NCI-H2171 treated with DMSO at 0.1 percent for 48 hours (cell line): ENCODE measurements around the gene NAPA.
A peak's percentile ranks its signal among the peaks of the same experiment; 100 is the strongest.

Source experiments
- DNase-seq: peaks from one replicate; lab custom pipeline; 2025; lab: John Stamatoyannopoulos, UW

Gene NAPA

DNA sequence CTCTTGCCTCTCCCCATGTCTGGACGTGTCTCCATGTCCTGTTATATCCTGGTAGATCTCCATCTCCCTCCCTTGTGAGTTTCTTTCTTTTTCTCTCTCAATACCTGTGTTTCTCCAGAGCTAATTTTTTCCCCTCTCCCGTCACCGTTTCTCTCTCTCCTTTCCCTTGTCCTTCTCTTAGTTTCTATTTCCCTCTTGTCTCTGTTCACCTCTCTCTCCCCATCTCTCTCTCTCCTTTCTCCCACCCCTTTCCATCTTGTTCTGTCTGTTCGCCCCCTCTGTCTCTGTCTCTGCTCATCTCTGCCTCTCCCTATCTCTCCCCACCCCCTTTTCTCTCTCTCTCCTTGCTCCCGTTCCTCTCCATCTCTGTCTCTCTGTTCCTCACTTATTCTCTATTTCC, 56.2 kb downstream of the NAPA start:
- no peak for DNase-seq

DNA sequence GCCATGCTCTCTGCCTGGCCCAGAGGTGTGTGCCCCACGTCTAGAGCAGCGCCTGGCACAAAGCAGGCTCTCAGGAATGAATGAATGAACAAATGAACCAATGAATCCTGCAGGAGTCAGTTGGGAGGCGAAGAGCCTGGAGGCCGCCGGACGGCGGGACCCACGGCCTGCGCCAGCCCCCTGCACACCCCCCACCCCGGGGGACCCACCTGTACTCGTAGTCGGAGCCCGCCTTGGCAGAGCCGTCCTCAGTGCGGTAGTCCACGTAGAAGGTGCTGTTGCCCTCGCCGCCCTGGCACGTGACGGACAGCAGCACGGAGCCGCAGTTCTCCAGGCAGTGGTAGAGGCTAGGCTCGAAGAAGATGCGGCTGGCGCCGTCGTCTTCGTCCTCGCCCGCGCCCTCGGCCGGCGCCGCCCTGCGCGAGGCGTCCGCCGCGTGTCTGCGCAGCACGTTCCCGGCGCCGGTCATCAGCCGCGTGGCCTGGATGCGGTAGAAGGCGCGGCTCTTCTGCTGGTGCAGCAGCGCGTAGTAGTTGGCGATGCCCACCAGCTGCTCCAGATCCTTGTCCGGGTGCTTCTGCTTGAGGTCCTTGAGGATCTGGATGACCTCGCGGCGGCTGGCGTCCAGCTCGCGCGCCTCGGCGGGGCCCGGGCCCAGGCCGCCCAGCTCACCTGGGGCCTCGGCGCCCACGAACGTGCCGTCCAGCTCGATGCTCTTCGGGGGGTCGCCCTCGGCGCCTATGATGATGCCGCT, 58.0 kb downstream of the NAPA start:
- no peak for DNase-seq

DNA sequence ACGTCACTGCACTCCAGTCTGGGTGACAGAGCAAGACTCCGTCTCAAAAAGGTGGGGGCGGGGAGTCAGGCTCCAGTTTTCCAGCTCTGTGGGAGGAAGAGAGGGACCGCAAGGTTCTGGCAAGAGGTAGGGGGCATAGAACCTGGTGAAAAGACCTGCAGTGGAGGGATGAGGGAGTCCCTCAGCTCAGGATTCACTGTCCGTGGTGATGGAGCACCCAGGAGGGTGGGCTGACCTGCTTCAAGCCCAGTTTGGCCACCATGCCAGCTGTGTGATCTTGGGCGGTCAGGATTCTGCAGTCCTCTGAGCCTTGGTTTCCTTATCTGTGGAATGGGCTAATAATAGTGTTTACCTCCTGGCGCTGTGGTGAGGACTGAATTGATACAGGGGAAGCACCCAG, 64.4 kb downstream of the NAPA start:
- DNase-seq: no peak

DNA sequence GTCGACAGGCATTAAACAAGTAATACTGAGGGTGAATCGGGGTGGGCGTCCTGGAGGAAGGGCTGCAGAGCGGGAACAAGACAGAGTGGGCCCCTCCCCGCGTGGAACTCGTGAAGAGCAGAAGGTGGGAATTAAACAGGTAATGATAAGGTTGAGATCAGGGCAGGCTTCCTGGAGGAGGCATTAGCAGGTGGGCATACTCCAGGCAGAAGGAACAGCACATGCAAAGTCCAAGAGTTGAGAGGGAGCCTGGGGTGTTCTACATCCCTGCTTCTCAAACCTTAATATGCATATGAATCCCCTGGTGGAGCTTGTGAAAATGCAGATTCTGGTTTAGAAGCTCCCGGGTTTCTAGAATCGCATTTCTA, 66.5 kb downstream of the NAPA start:
- DNase-seq: no peak

DNA sequence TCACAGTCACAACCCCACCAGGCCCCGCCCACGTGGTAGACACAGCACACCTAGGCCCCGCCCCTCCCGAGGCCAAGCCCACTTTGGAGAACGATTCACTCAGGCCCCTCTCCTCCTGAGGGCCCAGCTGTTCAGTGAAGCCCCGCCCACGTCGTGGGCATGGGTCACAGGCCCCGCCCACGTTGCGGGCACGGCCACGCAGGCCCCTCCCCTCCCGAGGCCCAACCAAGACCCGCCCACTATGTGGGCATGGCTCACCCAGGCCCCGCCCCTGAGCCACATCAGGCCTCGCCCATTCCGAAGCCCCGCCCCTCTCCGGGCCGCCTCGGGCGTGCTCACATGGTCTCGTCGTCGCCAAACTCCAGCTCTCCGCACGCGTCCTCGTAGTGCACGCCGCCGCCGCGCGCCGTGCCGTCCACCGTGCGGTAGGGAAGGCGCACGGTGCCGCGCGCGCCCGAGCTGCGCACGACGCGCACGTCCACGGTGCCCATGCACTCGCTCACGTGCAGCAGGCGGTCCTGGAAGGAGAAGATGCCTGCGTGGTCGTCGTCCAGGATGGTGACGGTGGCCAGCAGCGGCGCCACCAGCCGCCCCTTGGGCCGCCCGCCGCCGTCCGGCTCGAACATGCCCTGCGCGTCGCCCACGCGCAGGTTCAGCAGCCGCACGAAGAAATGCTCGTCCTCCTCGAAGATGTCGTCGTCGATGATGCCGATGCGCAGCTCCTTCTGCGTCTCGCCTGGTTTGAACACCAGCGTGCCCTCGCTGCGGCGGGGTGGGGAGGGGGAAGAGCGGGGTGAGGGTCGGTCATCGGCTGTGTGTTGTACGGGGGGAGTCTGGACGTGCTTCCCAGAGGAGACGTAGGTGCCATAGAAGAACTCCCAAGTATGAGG, 67.1 kb downstream of the NAPA start:
- DNase-seq: no peak

DNA sequence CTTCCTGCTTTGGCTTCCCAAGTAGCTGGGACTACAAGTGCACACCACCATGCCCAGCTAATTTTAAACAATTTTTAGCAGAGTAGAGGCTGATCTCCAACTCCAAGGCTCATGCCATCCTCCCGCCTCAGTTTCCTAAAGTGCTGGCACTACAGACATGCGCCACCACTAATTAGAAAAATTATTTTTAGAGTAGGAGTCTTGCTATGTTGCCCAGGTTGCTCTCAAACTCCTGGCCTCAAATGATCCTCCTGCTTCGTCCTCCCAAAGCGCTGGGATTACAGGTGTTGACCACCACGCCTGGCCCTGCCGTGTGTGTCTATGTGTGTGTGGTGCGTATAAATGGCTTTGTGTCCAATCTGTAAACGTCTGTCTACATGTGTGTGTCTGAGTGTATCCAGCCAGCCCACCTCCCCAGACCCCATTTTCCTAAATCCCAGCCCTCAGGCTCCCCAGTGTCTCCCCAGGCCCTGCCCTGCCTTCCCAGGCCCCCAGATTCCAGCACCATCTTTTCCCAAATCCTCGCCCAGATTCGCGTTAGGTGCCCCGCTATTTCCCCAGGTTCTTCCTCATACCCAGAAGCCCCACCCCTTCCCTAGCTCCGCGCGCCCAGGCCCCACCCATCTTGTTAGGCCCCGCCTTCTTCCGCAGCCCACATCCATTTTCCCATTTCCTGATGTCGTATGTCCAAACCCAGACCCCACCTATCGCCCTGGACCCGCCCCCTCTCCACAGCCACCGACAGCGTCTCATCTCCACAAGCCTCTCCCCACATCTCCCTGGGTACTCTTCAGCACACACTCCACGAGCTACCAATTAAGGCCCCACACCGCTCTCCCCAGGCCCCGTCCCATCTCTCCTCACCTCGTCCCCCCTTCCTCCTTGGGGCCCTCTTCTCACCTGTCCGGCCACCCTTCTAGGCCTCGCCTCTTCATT, 68.1 kb downstream of the NAPA start:
- DNase-seq: no peak

DNA sequence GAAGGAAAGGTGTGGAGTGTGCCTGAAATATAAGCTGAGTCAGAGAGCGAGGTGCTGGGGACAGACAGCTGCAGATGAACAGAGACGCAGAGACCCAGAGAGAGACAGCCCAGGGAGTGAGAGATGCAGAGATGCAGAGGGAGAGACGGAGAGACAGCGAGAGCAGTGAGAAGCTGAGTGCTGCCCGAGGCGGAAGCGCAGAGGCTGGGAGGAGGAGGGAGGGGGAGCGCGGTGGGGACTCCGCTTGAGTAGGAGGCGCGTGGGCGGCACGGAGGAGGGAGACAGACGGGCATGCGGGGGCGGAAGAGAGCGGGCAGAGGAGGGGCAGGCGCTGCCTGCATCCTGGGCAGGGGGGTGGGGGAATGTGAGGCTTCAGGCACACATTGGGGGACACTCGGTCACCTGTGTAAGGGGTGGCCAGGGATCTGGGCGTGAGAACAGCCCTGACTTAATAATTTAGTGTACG, 68.9 kb downstream of the NAPA start:
- peak; percentile 59 for DNase-seq

DNA sequence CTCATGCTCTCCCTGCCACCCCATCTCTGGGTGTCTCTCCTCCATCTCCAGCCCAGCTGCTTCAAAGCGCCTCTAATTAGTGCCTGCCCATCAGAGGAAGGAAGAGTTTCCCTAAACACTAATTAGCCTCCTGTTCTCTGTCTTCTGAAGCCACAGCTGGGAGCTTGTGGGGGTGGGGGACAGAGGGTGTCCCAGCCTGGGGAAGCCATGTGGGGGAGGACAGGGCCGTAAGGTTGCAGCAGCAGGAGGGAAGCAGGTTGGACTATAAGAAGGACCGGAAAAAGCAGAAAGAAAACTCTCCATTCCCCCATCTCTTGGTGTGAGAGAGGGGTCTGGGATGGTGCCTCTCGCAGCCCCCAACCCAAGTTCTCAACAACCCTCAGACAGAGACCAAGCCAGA, 69.3 kb downstream of the NAPA start:
- peak; percentile 76 for DNase-seq

DNA sequence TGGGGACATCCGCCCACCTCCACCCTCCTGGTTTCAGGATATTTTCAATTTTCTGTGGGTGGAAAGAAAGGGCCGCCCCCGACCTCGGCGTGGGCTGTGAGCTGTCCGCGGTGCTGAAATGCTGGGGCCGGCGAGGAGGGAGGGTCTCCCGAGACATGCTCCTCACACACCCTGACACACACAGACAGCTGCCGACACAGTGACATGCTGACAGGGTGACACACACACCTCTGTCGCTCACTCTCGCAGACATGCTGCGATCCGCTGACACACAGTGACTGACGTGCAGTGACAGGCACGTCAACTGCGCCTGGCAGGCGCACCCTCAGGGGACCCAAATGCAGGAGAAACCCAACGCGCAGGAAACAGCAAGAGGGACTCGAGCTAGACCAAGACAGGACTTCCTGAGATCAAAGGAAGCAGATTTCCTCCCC, 70.5 kb downstream of the NAPA start:
- DNase-seq: no peak

DNA sequence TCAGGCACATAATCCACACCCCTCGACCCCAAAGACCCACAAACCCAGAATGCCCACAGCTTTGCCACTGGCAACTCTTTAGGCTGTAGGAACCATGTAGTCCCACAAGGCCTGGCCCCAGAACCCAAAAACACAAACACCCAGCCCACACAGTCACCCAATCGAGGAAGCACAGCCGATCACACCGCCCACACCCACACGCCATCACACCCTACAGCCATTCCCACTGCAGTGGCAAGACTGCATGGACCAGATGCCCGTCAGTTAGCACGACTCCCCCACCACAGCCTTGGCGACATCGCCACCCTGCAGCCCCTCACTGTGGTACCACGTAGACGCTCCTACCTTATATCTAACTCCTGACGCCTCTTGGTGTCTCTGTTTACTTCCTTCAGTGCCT, 71.5 kb downstream of the NAPA start:
- DNase-seq: no peak

DNA sequence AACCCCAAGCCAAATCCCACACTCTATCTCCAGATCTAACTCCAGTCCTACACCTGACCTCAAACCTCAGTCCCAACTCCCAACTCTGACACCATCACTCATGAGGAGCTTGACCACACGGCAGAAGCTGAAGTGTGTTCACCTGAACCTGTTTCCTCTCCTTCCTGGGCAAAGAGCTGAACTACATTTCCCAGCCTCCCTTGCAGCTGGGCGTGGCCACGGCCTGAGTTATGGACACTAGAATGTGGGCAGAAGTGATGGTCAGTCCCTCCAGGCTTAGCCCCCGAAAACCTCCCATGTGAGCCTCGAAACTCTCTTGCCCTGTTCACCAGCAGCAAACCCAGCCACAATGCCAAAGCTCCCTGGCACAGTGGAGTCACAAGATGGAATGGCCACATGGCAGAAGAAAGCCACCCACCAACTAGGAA, 76.1 kb downstream of the NAPA start:
- DNase-seq: no peak
